Measurements from ENCODE around the gene SPEM2. TPM values are rescaled to one million over a fixed set of nuclear protein-coding genes. Genes with fewer than 3 reads are reported as not detected.

The SPEM2 gene
- total RNA-seq, 1 experiment from 2014 or later = not detected

- no peak overlapping the region for H3K4me2 ChIP-seq (ENCODE audit: low read length)
- H3K27ac ChIP-seq (ENCODE audit: low read depth, low read length) = no peak overlapping the region
- TF ChIP-seq REST (IDR thresholded peaks at IDR 0.05; ENCODE audit: low read depth) (no peak), SRF (IDR thresholded peaks at IDR 0.05; ENCODE audit: low read depth) (no peak), RAD21 (IDR thresholded peaks at IDR 0.05; ENCODE audit: low read depth) (no peak), YY1 (IDR thresholded peaks at IDR 0.05; ENCODE audit: extremely low read depth, insufficient replicate concordance, low read depth, low read length) (no peak), CTCF (IDR thresholded peaks at IDR 0.05 in 2 of 3, conservative IDR thresholded peaks at IDR 0.05 in 1 of 3; ENCODE audit: borderline replicate concordance in 1 of 3, insufficient read depth in 1 of 3, low read depth in 2 of 3, low read length in 2 of 3) (no peak), ZNF274 (IDR thresholded peaks at IDR 0.05; ENCODE audit: low read depth, low read length) (no peak), TCF7L2 (IDR thresholded peaks at IDR 0.05; ENCODE audit: borderline replicate concordance, extremely low read depth, insufficient read depth, insufficient read length) (no peak), CBX3 (IDR thresholded peaks at IDR 0.05; ENCODE audit: low read depth) (no peak), EGR1 (IDR thresholded peaks at IDR 0.05; ENCODE audit: low read depth) (no peak), ZBTB33 (IDR thresholded peaks at IDR 0.05; ENCODE audit: extremely low read depth, insufficient replicate concordance, low read length) (no peak), POLR2A (IDR thresholded peaks at IDR 0.05; ENCODE audit: borderline replicate concordance, extremely low read depth, insufficient read depth, insufficient read length) (no peak), ELF1 (IDR thresholded peaks at IDR 0.05; ENCODE audit: borderline replicate concordance, low read depth) (no peak), EZH2 (IDR thresholded peaks at IDR 0.05) (no peak), SIN3A (IDR thresholded peaks at IDR 0.05; ENCODE audit: low read depth) (no peak), ZFX (IDR thresholded peaks at IDR 0.05) (no peak)
- H3K4me3 ChIP-seq (replicated peaks in 1 of 2; ENCODE audit: low read depth in 1 of 2, low read length in 2 of 2) = no peak overlapping the region
- intact Hi-C loops (cut with micrococcal nuclease) = no loop called here
- no peak overlapping the region for H3K9ac ChIP-seq (ENCODE audit: low read length)
- H3K79me2 ChIP-seq (ENCODE audit: insufficient read depth, low read length) = peaks cover 19% of the 10 kb centered on the region; the same call in 1 of the 2 replicates
- no TSS peak for BruUV-seq (replicated peaks)
- H3K27me3 ChIP-seq (ENCODE audit: insufficient read depth, low read length) = no peaks in the 10 kb centered on the region
- ChIA-PET CTCF (no interaction called here), RAD21 (ENCODE audit: low non-redundant PET in 1 of 2, low total read pairs in 2 of 2, uncharacterized antibody in 2 of 2, unreplicated experiment in 2 of 2) (interaction anchor here in 1 of 2 experiments (0.6 kb wide), 1 partner anchor 29 kb away, joined by 3 read pairs; no protein-coding TSS in a partner anchor), POLR2A (no interaction called here)
- H3K4me1 ChIP-seq (ENCODE audit: control insufficient read depth in 1 of 2, insufficient read depth in 2 of 2, low read length in 2 of 2) = peaks cover 8 to 15% of the 10 kb centered on the region in 2 experiments
- ATAC-seq (no peak), DNase-seq (ENCODE audit: low read depth, low spot score) (no peak)
- no peaks in the 10 kb centered on the region for H3K9me3 ChIP-seq (ENCODE audit: control insufficient read depth in 1 of 2, insufficient read depth in 1 of 2, low read depth in 1 of 2, low read length in 2 of 2)
- no peaks in the 10 kb centered on the region for H3K9me2 ChIP-seq (ENCODE audit: insufficient read depth)
- no peak overlapping the region for H2AFZ ChIP-seq (ENCODE audit: low read depth, low read length, poor library complexity, severe bottlenecking)
- no peaks in the 10 kb centered on the region for H4K20me1 ChIP-seq (ENCODE audit: insufficient read depth)
- H3K36me3 ChIP-seq (ENCODE audit: control insufficient read depth in 1 of 2, insufficient read depth in 2 of 2, low read length in 2 of 2) = no peaks in the 10 kb centered on the region
These were observed 46.3 kb downstream of the SPEM2 start for GRCh38 chr17:7471729-7472128.

Measured in HCT116 (cell line).